ENCODE results near the gene VSIR. TPM values are rescaled to one million over a fixed set of nuclear protein-coding genes. Genes with fewer than 3 reads are reported as not detected.

The VSIR gene
- total and polyA plus RNA-seq, 2 donors (not counting 1 experiment from before 2014, with no cell fraction given) = 40.5 to 61.2 TPM

GRCh38 chr10:71778071-71778825 lies 4.9 kb upstream of the VSIR start:
- no peaks in the 10 kb centered on the region for H3K27me3 Mint-ChIP-seq
- TF ChIP-seq CTCF (IDR thresholded peaks at IDR 0.05) (no peak), EZH2 (IDR thresholded peaks at IDR 0.05; ENCODE audit: borderline replicate concordance, insufficient read depth, low read depth, low read length, poor library complexity, severe bottlenecking) (no peak)
- H3K4me1 ChIP-seq (ENCODE audit: control insufficient read depth in 2 of 2, insufficient read depth in 2 of 2, low read length in 2 of 2) = peaks cover 40 to 47% of the 10 kb centered on the region in 2 donors
- 83% methylated on average over 1 of the region's 11 CpGs for WGBS (ENCODE audit: insufficient coverage)
- no peaks in the 10 kb centered on the region for H3K9me3 Mint-ChIP-seq (ENCODE audit: insufficient read depth)
- H3K36me3 ChIP-seq (replicated peaks in 1 of 2; ENCODE audit: control extremely low read depth in 1 of 2, control insufficient read depth in 1 of 2, extremely low read depth in 1 of 2, insufficient read depth in 2 of 2, low read length in 1 of 2) = no peaks in the 10 kb centered on the region
- peaks cover 46% of the 10 kb centered on the region for H3K4me1 Mint-ChIP-seq
- no peak overlapping the region for H2AFZ ChIP-seq (ENCODE audit: insufficient read depth, low read depth, low read length, poor library complexity, severe bottlenecking)
- H3K9me3 ChIP-seq (ENCODE audit: control extremely low read depth in 1 of 3, control insufficient read depth in 2 of 3, insufficient read depth in 1 of 3, low read length in 2 of 3) = no peaks in the 10 kb centered on the region
- H3K4me3 Mint-ChIP-seq = no peak overlapping the region
- peaks cover 40% of the 10 kb centered on the region for H3K79me2 ChIP-seq (ENCODE audit: control insufficient read depth, insufficient read depth, low read length)
- H3K27me3 ChIP-seq (replicated peaks in 1 of 4; ENCODE audit: control extremely low read depth in 1 of 4, control insufficient read depth in 3 of 4, insufficient read depth in 4 of 4, low read length in 3 of 4) = no peaks in the 10 kb centered on the region
- ATAC-seq (ENCODE audit: low read depth) = no peak
- CTCF ChIA-PET = interaction anchor here (0.6 to 1.2 kb wide), 3 partner anchors 70 to 400 kb away, joined by 3 to 4 read pairs (median 4); no protein-coding TSS in a partner anchor
- no peak overlapping the region for H3K9ac ChIP-seq (ENCODE audit: low read length)
- POLR2A ChIA-PET = interaction anchor here (0.6 kb wide), 1 partner anchor 105 kb away, joined by 4 read pairs; no protein-coding TSS in a partner anchor
- no peak overlapping the region for H3K27ac ChIP-seq (ENCODE audit: low read length in 2 of 2)
- H3K27ac Mint-ChIP-seq = no peak overlapping the region
- H4K20me1 ChIP-seq (ENCODE audit: control insufficient read depth, insufficient read depth, low read length, poor library complexity, severe bottlenecking) = no peaks in the 10 kb centered on the region
- intact Hi-C loops (cut with micrococcal nuclease) = no loop called here
- no peak overlapping the region for H3K4me3 ChIP-seq (ENCODE audit: control extremely low read depth in 1 of 5, extremely low read depth in 1 of 5, insufficient read depth in 1 of 5, low read depth in 2 of 5, low read length in 4 of 5)
- H3K4me2 ChIP-seq (replicated peaks; ENCODE audit: low read depth, low read length, poor library complexity, severe bottlenecking) = no peak overlapping the region
- DNase-seq = no peak
